ENCODE measurements around the gene MYBL2.

- no peak for TF ChIP-seq CTCF (IDR thresholded peaks at IDR 0.05 in 8 of 11, conservative IDR thresholded peaks at IDR 0.05 in 3 of 11)
- no peak for TF ChIP-seq POLR2AphosphoS5 (IDR thresholded peaks at IDR 0.05)
Measured at GRCh38 chr20:43680981-43681380, 14.1 kb downstream of the MYBL2 start.

All from spleen (tissue), 7 donors.